HG03060 (cell line): ENCODE measurements around the gene NTM.

Experiments used
- ATAC-seq: cut with Tn5 transposase; IDR thresholded peaks from one replicate; pipeline ENCODE4 v1.9.1; 2021; ENCODE audit warnings: low read depth, moderate number of reproducible peaks; ENCODE audit not compliant: unreplicated experiment

Gene NTM

DNA sequence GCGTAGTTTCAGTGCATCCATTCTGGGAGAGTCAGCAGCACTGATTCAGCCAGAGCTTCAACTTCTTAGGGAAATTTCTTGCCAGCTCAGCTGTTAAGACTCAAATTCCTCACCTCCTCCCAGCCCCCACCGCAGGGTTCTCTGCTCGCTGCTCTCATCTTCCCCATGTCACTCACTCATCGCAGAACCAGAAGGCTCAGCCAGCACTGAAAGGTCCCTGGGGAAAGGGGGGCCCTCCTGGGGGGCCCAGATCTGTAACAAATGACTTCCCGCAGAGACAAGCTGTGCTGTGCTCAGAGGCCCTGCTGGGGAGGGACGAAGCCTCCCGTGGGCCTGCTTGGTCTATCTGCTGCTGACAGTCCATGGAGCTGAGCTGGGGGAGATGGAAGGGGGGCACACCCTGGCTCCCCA is 220.6 kb downstream of the NTM start:
- no peak for ATAC-seq

DNA sequence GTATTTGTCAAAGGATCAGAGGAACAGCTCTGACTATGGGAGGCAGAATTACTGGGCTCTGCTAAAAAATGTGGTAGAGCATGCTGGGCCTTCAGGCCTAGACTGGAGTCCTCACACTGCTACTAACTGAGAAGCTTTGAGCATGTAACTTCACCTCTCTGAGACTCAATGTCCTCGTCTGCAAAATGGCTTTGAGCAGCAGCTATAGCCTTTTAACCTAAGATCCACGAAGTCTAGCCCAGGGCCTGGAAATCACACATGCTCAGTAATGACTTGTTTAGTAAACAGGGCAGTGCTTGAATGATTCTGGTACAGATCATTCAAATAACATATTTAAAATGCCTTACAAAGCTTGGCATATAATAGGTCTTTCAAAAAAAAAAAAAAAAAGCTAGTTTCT is 221.7 kb downstream of the NTM start:
- no peak for ATAC-seq

DNA sequence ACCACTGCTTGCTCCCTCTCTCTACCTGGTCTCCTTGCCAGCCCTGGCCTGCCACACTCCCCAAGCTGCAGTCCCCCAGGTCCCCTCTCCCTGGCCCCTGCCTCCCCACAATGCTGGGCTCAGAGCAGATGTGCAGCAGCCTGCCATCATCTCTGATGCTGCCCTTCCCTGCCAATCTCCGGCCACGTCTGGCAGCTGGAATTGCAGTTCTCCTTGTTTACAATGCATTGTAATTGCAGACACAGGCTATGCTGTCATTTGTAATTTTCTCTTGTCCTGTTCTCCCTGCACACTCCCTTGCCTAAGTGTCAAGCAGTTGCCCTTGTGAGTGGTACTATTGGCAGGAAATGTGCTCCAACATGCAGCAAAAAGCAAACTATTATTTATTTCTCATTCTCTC is 222.3 kb downstream of the NTM start:
- ATAC-seq, result no peak

DNA sequence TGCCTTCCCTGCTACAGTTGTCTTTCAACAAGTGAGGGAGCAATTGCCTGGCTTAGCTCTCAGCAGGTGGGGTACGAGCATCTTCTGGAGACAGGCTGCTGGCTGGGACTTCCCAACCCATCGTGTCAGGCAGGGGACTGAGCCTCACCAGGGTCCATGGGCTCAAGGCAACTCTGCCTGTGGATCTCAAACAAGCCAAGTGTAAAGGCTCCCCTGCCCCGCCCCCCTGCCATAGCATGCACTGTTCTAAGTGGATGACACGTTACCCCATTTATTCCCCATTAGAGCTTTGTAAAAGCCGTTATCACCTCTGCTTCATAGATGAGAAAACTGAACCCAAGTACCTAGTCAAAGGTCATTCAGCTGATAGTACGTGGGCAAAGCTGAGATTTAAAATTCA is 222.9 kb downstream of the NTM start:
- ATAC-seq, result no peak

DNA sequence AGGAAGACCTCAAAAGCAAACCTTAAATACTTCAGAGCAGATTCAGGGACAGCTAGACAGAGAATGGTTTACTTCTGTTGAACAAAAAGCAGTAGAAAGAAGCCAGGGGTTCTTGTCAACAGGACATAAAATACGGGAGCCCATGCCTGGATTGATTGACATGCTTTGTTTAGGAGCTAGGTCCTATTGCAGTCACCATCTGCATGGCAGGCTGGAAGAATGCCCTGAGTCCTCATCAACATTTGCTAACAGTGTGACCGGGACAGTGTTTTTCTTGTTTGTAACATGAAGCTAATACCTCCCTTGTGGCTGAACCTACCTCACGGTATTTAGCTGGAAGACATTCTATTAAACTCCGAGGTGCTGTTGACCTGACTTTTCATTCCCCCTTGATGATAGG is 225.4 kb downstream of the NTM start:
- no peak for ATAC-seq

DNA sequence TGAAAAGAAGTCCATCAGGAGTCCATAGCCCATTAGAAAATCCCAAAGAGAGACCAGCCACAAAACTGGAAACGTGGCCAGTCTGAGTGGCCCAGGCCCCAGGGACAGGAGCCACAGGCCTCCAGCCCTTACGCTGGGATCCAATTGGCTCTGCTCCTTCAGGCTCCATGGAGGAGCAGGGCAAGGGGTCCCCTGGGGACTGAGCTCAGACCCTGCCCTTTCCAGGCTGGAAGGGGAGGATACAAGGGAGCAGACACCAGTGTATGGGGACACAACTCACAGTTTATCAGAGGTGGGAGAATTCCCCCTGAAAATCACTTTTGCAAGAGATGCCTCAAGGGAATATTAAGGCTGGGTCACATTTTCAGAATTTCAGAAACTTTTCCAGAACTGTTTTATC is 227.5 kb downstream of the NTM start:
- no peak for ATAC-seq

DNA sequence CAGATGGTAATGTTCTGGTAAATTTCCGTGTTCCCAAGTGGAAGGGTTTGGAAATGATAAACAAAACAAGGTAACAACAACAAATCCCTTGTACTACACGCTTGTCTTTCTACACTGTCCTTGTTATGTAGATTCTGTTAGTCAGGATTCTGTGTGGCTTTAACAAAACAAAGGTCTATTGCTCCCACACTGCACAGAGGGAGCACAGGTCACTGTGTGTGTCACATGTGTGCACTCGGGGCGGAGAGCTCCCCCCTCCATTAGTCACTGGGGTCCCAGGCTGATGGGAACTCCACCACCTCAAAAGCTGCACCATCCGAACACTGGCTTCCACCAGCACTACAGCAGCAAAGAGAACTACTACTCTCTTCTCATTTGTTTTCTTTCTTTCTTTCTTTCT is 227.9 kb downstream of the NTM start:
- no peak for ATAC-seq

DNA sequence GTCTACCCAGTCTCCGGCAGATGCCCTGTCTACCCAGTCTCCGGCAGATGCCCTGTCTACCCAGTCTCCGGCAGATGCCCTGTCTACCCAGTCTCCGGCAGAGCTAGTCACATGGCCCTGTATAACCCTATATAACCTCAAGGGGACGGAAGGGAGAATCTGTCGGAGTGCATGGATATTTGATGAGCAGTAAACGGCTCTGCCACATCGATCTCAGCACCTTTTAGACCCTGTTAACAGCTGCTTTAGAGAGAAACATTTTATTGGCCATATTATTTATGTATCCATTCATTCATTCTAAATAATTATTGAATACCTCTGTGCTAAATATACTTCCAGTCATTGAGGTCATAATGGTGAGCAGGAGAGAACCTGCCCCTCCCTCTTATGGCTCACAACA is 228.9 kb downstream of the NTM start:
- ATAC-seq, result no peak

DNA sequence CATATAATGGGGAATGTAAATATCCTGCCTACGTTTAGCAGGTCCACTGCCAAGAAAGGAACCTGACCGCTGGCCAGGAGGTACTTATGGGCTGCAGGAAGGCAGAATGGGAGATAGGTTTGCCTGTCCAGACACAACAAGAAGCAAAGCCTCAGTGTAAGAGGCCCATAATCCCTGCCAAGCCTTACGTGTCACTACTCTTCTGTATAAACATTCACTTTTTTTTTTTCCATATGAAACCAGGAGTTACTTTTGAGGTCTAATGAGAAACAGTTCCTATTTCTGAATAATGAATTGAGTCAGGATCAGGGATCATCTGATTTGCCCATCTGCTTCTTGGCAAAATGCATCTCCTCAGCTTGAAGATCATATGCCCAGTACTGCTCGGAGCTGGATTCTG is 230.2 kb downstream of the NTM start:
- ATAC-seq, result no peak

DNA sequence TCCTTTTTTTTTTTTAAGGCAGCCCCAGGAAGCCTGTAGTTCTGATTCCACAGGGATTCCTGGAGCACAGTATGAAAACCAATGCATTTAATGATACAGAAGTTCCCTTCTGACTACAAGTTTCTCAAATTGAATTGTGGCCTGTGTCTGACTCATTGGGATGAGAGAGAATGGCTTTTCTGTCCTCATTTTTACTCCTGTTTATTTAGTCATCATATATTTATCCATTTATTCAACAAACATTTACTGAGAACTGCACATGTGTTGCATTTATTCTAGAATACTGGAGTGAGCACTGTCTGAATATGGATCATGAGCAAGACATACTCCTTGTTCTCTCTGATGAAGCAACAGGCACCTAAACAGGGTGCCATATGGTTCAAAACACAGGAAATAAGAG is 231.2 kb downstream of the NTM start:
- no peak for ATAC-seq

DNA sequence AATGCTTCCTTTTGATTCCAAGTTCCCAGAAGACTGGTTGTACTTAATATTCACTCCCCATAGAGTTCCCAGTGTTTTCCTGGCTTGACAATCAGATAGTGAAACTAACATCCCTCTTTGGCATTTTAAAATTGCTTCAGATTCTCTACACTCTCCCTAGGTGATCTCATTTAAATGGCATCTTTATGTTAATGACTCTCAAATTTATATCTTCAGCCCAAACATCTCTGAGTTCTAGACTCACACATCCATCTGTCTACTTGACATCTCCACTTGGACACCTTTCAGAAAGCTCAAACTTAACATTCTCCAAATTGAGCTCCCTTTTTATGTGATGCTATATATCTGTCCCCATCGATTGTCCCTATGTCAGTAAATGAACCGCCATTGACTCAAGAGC is 232.0 kb downstream of the NTM start:
- ATAC-seq, result no peak

DNA sequence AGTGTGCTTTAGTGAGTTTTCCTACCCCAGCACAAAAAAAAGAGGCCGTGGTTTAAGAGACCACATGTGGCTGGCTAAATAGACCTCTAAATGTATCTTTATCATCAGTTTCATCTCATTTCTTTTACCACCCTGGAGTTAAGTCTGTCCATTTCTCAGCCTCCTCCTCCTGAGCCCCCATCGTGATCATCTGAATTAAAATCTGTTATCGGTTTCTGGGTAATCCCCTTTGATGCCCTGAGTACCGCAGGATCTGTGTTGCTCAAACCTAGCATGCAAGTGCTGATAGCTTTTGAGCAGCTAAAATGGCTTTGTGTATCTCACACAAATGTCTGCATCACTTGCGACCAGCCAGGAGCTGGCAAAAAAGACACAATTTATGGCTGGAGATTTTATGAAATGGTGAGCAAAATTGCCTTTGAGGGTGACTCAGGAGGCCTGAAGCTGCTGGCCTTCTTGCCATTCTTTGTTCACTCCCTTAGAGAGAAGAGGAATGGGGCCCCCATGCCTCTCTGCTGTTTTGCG is 236.5 kb downstream of the NTM start:
- ATAC-seq, result no peak

DNA sequence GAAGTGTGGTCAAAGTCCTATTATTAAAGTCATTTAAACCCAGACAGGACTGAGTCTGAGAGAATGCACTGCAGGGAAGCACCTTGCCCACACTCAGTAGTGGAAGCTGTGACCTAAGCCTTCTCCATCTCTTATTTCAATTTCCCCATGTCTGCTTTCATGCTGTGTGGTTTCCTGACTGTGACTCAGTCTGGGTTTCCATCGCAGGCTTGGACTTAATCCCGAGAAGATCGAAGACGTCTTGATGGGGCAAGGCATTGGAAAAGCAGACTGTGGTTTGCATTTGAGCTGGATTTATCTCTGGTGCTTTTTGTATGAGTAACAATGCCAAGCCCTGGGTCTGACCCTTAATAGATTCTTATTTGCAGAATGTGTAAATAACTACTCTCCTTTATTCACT is 238.9 kb downstream of the NTM start:
- ATAC-seq, result no peak

DNA sequence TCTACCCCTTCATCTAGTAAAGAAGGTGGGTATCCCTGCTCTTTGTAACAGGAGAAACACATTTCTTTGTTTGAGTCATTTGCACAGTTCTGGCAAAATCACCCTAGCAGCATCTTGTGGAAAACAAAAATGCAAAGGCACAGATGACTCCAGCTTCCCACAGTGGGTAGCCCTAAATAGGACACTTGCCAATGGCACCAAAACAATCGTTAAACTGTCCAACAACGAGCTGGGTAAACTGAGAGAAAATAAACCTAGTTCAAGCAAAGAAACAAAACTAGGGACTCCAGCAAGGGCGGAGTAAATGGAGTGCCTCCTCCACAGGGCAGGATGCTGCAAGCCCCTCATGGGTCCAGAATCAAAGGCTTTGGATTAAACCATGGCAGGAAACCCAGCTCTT is 239.5 kb downstream of the NTM start:
- ATAC-seq, result no peak

DNA sequence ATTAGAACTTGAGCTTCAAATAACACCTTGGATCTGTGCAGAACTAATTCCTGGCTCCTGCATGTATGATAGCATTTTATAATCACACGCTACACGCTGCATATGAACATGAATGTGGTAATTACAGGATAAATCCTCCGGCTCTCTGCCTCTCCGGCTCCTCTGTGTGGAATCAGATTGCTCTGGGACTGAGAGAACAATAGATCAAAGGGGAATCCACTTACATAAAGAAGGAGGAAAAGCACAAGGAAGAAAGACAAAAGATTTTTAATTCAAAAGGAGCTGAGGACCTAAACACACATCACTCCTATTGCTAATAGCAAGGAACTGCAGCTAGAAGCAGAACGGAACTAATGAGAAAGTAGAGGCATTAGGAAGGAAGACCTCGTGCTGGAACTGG is 240.9 kb downstream of the NTM start:
- ATAC-seq, result no peak

DNA sequence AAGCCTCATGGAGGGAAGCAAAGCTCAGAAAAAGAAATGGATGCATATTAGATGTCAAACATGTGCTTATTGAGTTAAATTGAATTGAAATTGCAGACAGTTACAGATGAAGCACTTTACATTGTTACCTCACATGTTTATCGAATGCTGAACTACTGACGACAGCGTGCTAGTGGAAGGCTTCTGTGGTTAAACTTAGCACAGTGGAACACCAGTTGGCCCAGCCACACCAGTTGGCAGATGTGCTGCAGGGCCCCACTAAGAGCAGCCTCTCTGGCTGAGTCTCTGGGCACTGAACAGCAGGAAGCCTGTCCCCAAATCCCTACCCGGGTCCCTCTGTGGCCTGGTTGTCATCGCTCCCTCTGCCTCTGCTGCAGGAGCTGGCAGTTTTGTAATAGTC is 242.1 kb downstream of the NTM start:
- ATAC-seq, result no peak

DNA sequence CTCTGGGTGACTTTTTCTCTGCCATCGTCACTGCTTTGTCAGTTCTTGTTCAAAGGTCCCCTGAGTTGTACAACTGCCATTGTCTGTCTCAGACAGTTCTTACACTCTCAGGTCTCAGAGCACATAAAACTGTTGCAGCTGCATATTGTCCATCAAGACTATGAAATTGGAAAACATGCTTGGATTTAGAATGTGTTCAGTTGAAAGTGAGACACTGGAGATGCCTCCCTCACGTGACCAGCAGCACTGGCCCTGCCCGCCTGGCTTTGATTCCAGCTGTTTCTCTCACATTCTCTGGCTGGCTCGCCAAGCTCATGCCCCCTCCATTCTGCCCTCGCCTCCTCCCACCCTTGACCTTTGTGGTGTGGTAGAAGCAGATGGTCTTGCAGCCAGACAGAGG is 244.2 kb downstream of the NTM start:
- ATAC-seq, result no peak

DNA sequence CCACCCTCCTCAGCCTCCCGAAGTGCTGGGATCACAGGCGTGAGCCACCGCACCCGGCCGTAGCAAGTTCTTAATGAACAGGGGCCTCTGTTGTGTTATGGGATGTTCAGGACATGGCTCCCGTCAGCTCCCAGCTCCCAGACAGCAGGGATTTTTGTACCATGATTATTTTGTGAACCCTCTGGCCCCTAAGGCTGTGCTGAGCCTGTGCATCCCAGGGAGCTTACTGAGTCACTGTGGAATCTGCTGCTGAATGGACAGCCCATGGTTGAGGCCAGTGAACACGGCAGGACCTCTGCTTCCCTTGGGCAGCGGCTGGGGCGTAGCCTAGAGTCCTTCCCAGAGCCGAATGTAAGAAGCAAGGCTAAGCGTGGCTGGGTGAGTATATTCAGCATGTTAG is 245.2 kb downstream of the NTM start:
- no peak for ATAC-seq

DNA sequence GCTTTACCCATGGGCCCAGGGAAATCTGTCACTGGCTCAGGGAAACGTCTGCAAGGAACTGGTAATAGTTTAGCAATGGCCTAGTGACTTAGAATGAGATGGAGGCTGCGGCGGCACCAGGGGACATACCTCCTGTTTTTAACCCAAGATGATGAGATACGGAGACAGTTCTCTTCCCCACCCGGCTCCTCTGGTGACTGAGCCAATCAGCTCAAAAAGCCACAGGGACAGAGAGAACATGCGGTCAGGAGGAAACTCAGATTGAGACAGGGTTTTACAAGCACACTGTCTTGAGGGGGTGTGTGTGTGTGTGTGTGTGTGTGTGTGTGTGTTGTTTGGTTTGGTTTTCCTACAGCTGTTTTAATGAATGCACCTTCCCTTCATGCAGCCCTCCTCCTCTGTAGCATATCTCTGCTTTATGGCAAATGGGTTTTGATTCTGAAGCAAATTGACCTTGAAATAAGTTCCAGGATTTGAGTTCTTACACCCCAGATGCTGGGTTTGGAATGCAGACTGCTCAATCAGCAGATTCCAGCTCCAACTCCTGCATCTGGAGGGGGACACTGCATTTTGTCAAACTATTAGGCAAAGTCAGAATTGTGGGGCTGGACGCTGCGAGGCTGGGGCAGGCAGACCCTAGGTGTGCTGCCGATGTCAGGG is 246.2 kb downstream of the NTM start:
- no peak for ATAC-seq

DNA sequence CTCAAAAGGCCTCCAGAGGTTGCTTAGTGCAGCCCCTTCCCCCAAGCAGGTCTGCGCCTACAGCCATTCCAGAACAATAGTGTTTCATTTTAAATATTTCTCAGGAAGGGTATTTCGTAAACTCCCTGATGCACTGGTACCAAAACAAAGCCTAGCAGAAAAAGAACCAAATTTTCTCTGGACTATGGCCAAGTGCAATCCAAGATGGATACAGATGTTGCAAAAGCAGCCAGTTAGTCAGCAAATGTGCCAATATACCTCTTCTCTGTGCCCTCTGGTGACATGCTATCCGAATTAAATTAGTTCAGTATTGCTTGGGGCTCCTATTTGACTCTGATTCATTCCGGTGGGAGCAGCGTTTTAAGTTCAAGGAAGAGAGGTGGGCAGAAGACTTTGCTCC is 247.8 kb downstream of the NTM start:
- no peak for ATAC-seq

DNA sequence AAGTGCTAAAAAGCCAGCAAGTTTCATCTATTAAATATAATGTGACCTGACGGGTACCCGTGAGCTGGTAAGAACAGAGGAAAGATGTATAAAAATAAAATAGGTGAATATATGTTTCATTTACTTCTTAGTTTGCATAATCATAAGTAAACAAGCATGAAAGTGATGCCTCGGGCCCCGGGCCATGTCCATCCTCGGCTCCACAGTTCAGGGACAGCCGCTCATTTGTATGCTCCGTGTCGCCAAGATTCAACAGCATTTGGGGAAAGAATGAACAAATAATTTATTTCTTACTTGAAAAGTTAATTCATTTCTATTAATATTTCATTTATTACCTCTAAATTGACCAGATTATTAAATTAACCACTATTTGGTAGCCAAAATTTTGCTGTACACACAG is 251.8 kb downstream of the NTM start:
- no peak for ATAC-seq

DNA sequence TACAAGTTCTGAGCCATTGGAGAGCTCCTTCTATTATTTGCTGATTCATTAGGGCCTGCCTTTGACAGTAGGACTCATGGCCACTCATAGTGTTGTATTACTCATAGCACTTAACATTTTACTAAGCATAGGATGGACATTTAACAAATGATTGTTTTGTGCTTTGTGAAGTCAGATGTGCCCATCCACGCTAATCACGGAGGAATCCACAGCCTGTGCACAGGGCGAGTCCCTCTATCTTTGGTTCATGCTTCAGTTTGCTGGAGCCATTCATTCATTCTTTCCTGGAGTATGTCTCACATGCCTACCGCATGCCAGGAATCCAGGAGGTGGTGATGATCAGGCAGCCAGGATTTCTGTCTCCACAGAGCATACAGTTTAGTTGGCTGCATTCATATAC is 254.1 kb downstream of the NTM start:
- no peak for ATAC-seq

DNA sequence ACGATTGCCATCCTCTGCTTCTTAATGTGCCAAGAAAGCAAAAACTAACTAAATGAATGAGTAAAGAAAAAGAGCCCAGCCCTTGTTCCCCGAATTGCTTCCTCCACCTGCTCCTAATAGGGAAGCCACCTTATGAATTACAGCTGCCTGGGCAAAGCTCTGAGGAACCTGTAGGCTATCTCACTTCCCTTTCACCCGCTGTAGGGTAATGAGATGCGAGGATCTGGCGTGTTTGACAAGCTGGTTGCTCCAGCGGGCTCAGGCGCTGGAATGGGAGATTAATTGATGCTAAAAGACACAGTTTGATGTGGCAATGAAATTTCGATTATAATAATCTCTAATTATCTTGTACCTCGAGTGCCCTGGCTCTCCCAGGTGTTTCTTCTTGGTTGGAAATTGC is 256.4 kb downstream of the NTM start:
- no peak for ATAC-seq
